HEK293 (cell line): ENCODE measurements around the gene PGS1.
A peak's percentile ranks its signal among the peaks of the same experiment; 100 is the strongest.

Experiments
- CTCF ChIA-PET: fragments of 350-600 bp; formaldehyde crosslinking; extraction: SDS; loops from one replicate; lab custom pipeline; 2021; ENCODE audit warnings: antibody characterized with exemption; lab: Yijun Ruan, JAX
- POLR2A ChIA-PET: fragments of 300-600 bp; formaldehyde crosslinking; extraction: SDS; loops from one replicate; lab custom pipeline; 2020; ENCODE audit warnings: antibody characterized with exemption, inconsistent platforms; lab: Yijun Ruan, JAX
- H3K27ac ChIP-seq: fragments of 200-500 bp; sonication (Bioruptor generic); 2 replicates; pipeline ENCODE4 v1.5.1; 2014; ENCODE audit warnings: low read depth, low read length, control low read depth, inconsistent platforms; ENCODE audit errors: extremely low read depth
- H3K36me3 ChIP-seq, 2 experiments: fragments of 200-500 bp in 1 of 2; sonication (Bioruptor generic) in 1 of 2; 1 replicate in 1 of 2; 2 replicates in 1 of 2; pipeline ENCODE4 v1.5.1; 2014 to 2017; ENCODE audit warnings: inconsistent platforms in 2 of 2, low read length in 2 of 2; ENCODE audit not compliant: control insufficient read depth in 2 of 2, insufficient read depth in 1 of 2
- H3K4me1 ChIP-seq: fragments of 200-500 bp; sonication (Bioruptor generic); 2 replicates; pipeline ENCODE4 v1.5.1; 2014; ENCODE audit warnings: mild to moderate bottlenecking, low read length, inconsistent platforms; ENCODE audit not compliant: control insufficient read depth, insufficient read depth
- H3K4me3 ChIP-seq: 2 replicates; pipeline ENCODE4 v1.5.1; 2011; ENCODE audit warnings: low read depth, mild to moderate bottlenecking, control low read depth, low read length, moderate library complexity
- H3K9me3 ChIP-seq: fragments of 200-500 bp; sonication (Bioruptor generic); 2 replicates; pipeline ENCODE4 v1.5.1; 2014; ENCODE audit warnings: low read depth, low read length, inconsistent platforms; ENCODE audit not compliant: control insufficient read depth, insufficient read depth
- GFI1B ChIP-seq: fragments of 450-650 bp; formaldehyde crosslinking; IDR thresholded peaks from 2 replicates; pipeline ENCODE4 v1.5.1; 2016; ENCODE audit warnings: missing biosample characterization, missing genetic modification characterization
- HOXA7 ChIP-seq: sonication (generic); formaldehyde crosslinking; IDR thresholded peaks from 2 replicates; pipeline ENCODE4 v1.8.1; 2022; ENCODE audit warnings: missing genetic modification reagents, borderline replicate concordance
- KLF8 ChIP-seq: fragments of 450-650 bp; formaldehyde crosslinking; IDR thresholded peaks from 2 replicates; pipeline ENCODE4 v1.5.1; 2016; ENCODE audit warnings: missing biosample characterization, missing genetic modification characterization
- SP3 ChIP-seq: fragments of 450-650 bp; formaldehyde crosslinking; IDR thresholded peaks from 2 replicates; pipeline ENCODE4 v1.5.1; 2016; ENCODE audit warnings: missing biosample characterization, missing genetic modification characterization
- SP7 ChIP-seq: fragments of 450-650 bp; formaldehyde crosslinking; IDR thresholded peaks from 2 replicates; pipeline ENCODE4 v1.5.1; 2016; ENCODE audit warnings: missing biosample characterization, missing genetic modification characterization
- WT1 ChIP-seq: fragments of 450-650 bp; formaldehyde crosslinking; IDR thresholded peaks from 2 replicates; pipeline ENCODE4 v1.5.1; 2016; ENCODE audit warnings: missing biosample characterization, missing genetic modification characterization
- ZBTB17 ChIP-seq: fragments of 450-650 bp; formaldehyde crosslinking; IDR thresholded peaks from 2 replicates; pipeline ENCODE4 v1.5.1; 2016; ENCODE audit warnings: missing biosample characterization, missing genetic modification characterization
- ZIC2 ChIP-seq: fragments of 450-650 bp; formaldehyde crosslinking; IDR thresholded peaks from 2 replicates; pipeline ENCODE4 v1.5.1; 2016; ENCODE audit warnings: missing biosample characterization, missing genetic modification characterization
- ZNF10 ChIP-seq: fragments of 450-650 bp; formaldehyde crosslinking; IDR thresholded peaks from 2 replicates; pipeline ENCODE4 v1.5.1; 2017; ENCODE audit warnings: missing biosample characterization, missing genetic modification characterization
- ZNF146 ChIP-seq: fragments of 450-650 bp; formaldehyde crosslinking; IDR thresholded peaks from 2 replicates; pipeline ENCODE4 v1.5.1; 2016; ENCODE audit warnings: missing biosample characterization, missing genetic modification characterization
- ZNF155 ChIP-seq: fragments of 450-650 bp; formaldehyde crosslinking; IDR thresholded peaks from 2 replicates; pipeline ENCODE4 v1.5.1; 2016; ENCODE audit warnings: missing biosample characterization, missing genetic modification characterization
- ZNF16 ChIP-seq: fragments of 450-650 bp; formaldehyde crosslinking; IDR thresholded peaks from 2 replicates; pipeline ENCODE4 v1.5.1; 2016; ENCODE audit warnings: low read depth, missing biosample characterization, missing genetic modification characterization
- ZNF202 ChIP-seq: fragments of 450-650 bp; formaldehyde crosslinking; IDR thresholded peaks from 2 replicates; pipeline ENCODE4 v1.5.1; 2016; ENCODE audit warnings: missing biosample characterization, missing genetic modification characterization, borderline replicate concordance
- ZNF24 ChIP-seq: fragments of 450-650 bp; formaldehyde crosslinking; IDR thresholded peaks from 2 replicates; pipeline ENCODE4 v1.5.1; 2016; ENCODE audit warnings: missing biosample characterization, missing genetic modification characterization
- ZNF416 ChIP-seq: fragments of 450-650 bp; formaldehyde crosslinking; IDR thresholded peaks from 2 replicates; pipeline ENCODE4 v1.5.1; 2016; ENCODE audit warnings: missing biosample characterization, missing genetic modification characterization
- ZNF423 ChIP-seq: fragments of 450-650 bp; formaldehyde crosslinking; IDR thresholded peaks from 2 replicates; pipeline ENCODE4 v1.5.1; 2016; ENCODE audit warnings: missing biosample characterization, missing genetic modification characterization
- ZNF530 ChIP-seq: fragments of 450-650 bp; formaldehyde crosslinking; IDR thresholded peaks from 2 replicates; pipeline ENCODE4 v1.5.1; 2016; ENCODE audit warnings: low read depth, missing biosample characterization, missing genetic modification characterization
- ZNF561 ChIP-seq: fragments of 450-650 bp; IDR thresholded peaks from 2 replicates; pipeline ENCODE4 v1.5.1; 2018; ENCODE audit warnings: missing biosample characterization, missing genetic modification characterization, borderline replicate concordance
- ZNF571 ChIP-seq: fragments of 450-650 bp; formaldehyde crosslinking; IDR thresholded peaks from 2 replicates; pipeline ENCODE4 v1.5.0; 2017; ENCODE audit warnings: missing biosample characterization, missing genetic modification characterization
- ZNF660 ChIP-seq: fragments of 450-650 bp; IDR thresholded peaks from 2 replicates; pipeline ENCODE4 v1.5.1; 2018; ENCODE audit warnings: missing biosample characterization, mild to moderate bottlenecking, missing genetic modification characterization
- ZNF830 ChIP-seq: fragments of 450-650 bp; IDR thresholded peaks from 2 replicates; pipeline ENCODE4 v1.5.0; 2018; ENCODE audit warnings: missing biosample characterization, missing genetic modification characterization, low read depth, mild to moderate bottlenecking, moderate library complexity
- TF ChIP-seq, protein P1 (sequence below): fragments of 450-650 bp; IDR thresholded peaks from 2 replicates; pipeline ENCODE4 v1.5.1; 2018; ENCODE audit warnings: missing biosample characterization, missing genetic modification characterization
- TF ChIP-seq, protein P2 (sequence below): fragments of 450-650 bp; formaldehyde crosslinking; IDR thresholded peaks from 2 replicates; pipeline ENCODE4 v1.5.1; 2017; ENCODE audit warnings: missing biosample characterization, missing genetic modification characterization
- TF ChIP-seq, protein P3 (sequence below): fragments of 450-650 bp; formaldehyde crosslinking; IDR thresholded peaks from 2 replicates; pipeline ENCODE4 v1.5.1; 2017; ENCODE audit warnings: missing biosample characterization, missing genetic modification characterization
- TF ChIP-seq, protein P4 (sequence below): fragments of 450-650 bp; formaldehyde crosslinking; IDR thresholded peaks from 2 replicates; pipeline ENCODE4 v1.5.1; 2016; ENCODE audit warnings: missing biosample characterization, missing genetic modification characterization

Gene PGS1

DNA sequence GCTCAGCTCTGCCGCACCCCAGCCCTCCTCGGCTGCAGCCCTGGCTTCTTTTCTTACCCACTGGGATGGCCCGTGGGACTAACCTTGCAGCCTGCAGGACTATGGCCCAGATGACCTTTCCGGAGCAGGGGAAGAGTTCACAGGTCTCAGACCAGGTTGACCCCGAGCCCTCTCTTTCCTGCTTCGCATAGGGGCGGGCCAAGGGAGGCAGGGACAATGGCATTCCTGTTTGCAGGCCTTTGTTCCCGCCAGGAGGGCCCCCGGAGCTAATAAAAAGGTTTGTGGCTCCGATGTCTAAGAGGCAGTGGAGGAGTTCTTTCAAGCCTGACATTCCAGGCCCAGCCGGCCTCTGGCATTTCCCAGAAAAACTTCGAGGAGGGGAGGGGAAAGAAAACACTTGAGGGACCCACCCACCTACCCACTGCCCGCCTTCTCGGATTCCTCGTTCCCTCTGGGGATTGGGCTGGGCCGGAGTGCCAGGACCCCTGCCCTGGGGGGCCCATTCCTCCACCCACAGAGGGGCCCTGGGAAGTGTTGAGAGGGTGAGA lies 12.8 kb upstream of the PGS1 start (continued):
- TF ChIP-seq ZNF530 = no peak
- no peak for TF ChIP-seq ZNF24
- no peak for TF ChIP-seq ZNF202
- peak; percentile 30; the same call in 1 of the 2 replicates for TF ChIP-seq SP7 (tag by site-specific recombination)
- no peak for TF ChIP-seq ZNF146 (tag by site-specific recombination)
- TF ChIP-seq ZNF16 (tag by site-specific recombination) = no peak
- TF ChIP-seq ZNF10 (tag by site-specific recombination) = no peak

DNA sequence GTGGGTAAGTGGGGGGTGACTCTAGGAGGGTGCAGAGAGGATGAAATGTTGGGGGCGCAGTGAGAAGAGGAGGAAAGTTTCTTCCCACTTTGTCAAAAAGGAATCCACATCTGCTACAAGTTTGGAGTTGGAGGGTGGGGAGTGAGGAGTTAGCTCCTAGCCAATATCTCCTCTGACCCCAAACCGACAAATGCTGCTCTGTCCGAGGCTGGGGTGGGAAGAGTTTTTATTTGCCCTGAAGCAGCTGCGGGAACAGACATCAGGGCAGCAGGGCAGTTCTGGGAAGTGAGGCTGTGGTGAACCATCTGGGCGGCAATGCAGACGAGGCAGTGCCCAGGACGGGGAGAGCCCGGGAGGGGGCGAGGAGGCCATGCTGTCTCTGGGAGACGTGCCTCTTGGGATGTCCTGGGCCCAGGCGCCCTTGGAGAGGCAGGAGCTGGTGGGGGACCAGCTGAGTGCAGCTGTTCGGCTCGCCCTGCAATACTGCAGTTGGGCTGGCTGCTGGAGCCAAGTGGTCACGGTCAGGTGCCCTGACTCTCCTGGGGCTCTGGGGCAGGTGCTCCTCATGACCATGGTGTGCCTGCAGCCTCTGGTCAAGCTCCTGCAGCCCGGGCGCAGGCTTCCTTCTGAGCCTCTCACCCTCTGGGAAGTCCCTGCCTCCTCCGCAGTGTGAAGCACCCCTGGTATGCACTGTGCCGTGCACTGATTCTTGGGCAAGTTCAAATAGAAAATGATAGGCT lies 12.2 kb upstream of the PGS1 start:
- Histone ChIP-seq H3K4me1 (no peaks in the 10 kb centered on the region), H3K27ac (no peak overlapping the region), H3K9me3 (no peaks in the 10 kb centered on the region), H3K4me3 (no peak overlapping the region), H3K36me3 (no peaks in the 10 kb centered on the region)
- ChIA-PET POLR2A (interaction anchor here (0.6 to 0.8 kb wide), 2 partner anchors 12 to 22 kb away, joined by 3 read pairs; partner anchors contain the start of gene PGS1), CTCF (interaction anchor here (0.6 to 2.3 kb wide), 4 partner anchors 24 to 56 kb away, joined by 3 to 7 read pairs (median 4); no protein-coding TSS in a partner anchor)
- TF ChIP-seq, protein P1, sequence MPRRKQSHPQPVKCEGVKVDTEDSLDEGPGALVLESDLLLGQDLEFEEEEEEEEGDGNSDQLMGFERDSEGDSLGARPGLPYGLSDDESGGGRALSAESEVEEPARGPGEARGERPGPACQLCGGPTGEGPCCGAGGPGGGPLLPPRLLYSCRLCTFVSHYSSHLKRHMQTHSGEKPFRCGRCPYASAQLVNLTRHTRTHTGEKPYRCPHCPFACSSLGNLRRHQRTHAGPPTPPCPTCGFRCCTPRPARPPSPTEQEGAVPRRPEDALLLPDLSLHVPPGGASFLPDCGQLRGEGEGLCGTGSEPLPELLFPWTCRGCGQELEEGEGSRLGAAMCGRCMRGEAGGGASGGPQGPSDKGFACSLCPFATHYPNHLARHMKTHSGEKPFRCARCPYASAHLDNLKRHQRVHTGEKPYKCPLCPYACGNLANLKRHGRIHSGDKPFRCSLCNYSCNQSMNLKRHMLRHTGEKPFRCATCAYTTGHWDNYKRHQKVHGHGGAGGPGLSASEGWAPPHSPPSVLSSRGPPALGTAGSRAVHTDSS (tag by site-specific recombination) = no peak
- TF ChIP-seq ZNF24 (no peak), KLF8 (no peak), ZNF416 (no peak), ZIC2 (tag by site-specific recombination) (peak; percentile 60)
- TF ChIP-seq, protein P2, sequence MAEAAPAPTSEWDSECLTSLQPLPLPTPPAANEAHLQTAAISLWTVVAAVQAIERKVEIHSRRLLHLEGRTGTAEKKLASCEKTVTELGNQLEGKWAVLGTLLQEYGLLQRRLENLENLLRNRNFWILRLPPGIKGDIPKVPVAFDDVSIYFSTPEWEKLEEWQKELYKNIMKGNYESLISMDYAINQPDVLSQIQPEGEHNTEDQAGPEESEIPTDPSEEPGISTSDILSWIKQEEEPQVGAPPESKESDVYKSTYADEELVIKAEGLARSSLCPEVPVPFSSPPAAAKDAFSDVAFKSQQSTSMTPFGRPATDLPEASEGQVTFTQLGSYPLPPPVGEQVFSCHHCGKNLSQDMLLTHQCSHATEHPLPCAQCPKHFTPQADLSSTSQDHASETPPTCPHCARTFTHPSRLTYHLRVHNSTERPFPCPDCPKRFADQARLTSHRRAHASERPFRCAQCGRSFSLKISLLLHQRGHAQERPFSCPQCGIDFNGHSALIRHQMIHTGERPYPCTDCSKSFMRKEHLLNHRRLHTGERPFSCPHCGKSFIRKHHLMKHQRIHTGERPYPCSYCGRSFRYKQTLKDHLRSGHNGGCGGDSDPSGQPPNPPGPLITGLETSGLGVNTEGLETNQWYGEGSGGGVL (tag by site-specific recombination) = peak; percentile 22; the same call in 1 of the 2 replicates
- TF ChIP-seq, all 188 proteins: peak for 2

DNA sequence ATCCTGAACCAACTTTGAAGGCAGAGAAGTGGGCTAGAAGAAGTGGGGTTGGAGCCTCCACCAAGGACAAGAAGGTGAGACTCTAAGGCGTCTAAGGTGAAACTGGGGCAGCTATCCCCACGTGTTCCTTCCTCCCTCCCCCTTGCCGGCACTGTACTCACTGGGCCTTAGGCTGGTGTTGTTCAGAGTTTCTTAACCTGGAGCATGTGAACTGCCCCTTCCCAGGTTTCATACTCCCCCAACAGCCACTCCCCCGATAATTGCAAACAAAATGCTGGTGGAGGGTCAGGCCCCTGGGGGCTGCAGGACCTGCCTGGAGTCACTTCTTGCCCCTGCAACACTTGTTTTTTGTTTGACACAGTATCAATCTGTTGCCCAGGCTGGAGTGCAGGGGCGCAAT lies 11.3 kb upstream of the PGS1 start:
- Histone ChIP-seq H3K4me1 (no peaks in the 10 kb centered on the region), H3K36me3 (no peaks in the 10 kb centered on the region), H3K4me3 (no peak overlapping the region), H3K9me3 (no peaks in the 10 kb centered on the region), H3K27ac (no peak overlapping the region)
- ChIA-PET POLR2A (interaction anchor here (0.6 to 0.8 kb wide), 2 partner anchors 12 to 23 kb away, joined by 3 read pairs; partner anchors contain the start of gene PGS1), CTCF (interaction anchor here (0.6 to 2.3 kb wide), 4 partner anchors 13 to 55 kb away, joined by 4 to 7 read pairs (median 4); no protein-coding TSS in a partner anchor)
- TF ChIP-seq HOXA7 (CRISPR knock-in tag) (no peak), ZBTB17 (no peak), GFI1B (tag by site-specific recombination) (no peak), ZNF155 (tag by site-specific recombination) (no peak), ZNF830 (tag by site-specific recombination) (no peak), WT1 (tag by site-specific recombination) (no peak), ZNF571 (no peak), ZNF660 (tag by site-specific recombination) (no peak), SP3 (no peak), ZNF561 (tag by site-specific recombination) (no peak), ZNF423 (tag by site-specific recombination) (no peak)
- TF ChIP-seq, protein P3, sequence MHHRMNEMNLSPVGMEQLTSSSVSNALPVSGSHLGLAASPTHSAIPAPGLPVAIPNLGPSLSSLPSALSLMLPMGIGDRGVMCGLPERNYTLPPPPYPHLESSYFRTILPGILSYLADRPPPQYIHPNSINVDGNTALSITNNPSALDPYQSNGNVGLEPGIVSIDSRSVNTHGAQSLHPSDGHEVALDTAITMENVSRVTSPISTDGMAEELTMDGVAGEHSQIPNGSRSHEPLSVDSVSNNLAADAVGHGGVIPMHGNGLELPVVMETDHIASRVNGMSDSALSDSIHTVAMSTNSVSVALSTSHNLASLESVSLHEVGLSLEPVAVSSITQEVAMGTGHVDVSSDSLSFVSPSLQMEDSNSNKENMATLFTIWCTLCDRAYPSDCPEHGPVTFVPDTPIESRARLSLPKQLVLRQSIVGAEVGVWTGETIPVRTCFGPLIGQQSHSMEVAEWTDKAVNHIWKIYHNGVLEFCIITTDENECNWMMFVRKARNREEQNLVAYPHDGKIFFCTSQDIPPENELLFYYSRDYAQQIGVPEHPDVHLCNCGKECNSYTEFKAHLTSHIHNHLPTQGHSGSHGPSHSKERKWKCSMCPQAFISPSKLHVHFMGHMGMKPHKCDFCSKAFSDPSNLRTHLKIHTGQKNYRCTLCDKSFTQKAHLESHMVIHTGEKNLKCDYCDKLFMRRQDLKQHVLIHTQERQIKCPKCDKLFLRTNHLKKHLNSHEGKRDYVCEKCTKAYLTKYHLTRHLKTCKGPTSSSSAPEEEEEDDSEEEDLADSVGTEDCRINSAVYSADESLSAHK (tag by site-specific recombination) = no peak
- TF ChIP-seq, protein P4, sequence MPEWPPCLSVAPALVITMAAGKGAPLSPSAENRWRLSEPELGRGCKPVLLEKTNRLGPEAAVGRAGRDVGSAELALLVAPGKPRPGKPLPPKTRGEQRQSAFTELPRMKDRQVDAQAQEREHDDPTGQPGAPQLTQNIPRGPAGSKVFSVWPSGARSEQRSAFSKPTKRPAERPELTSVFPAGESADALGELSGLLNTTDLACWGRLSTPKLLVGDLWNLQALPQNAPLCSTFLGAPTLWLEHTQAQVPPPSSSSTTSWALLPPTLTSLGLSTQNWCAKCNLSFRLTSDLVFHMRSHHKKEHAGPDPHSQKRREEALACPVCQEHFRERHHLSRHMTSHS (tag by site-specific recombination) = no peak
